Muscle layer of colon (tissue), 2 donors: ENCODE data around the gene CLPTM1L.

Experiments used
- H3K27ac ChIP-seq: one replicate; pipeline ENCODE4 v1.7.0; 2013; ENCODE audit warnings: low read depth, mild to moderate bottlenecking, low read length, moderate library complexity
- H3K27me3 ChIP-seq, 2 donors: one replicate each; pipeline ENCODE4 v1.7.0; 2013; ENCODE audit warnings: low read length in 2 of 2, mild to moderate bottlenecking in 2 of 2; ENCODE audit not compliant: insufficient read depth in 2 of 2, control insufficient read depth in 1 of 2
- H3K36me3 ChIP-seq: one replicate; pipeline ENCODE4 v1.7.0; 2013; ENCODE audit warnings: mild to moderate bottlenecking, low read length; ENCODE audit not compliant: insufficient read depth
- H3K4me1 ChIP-seq: one replicate; pipeline ENCODE4 v1.7.0; 2013; ENCODE audit warnings: mild to moderate bottlenecking, low read length; ENCODE audit not compliant: insufficient read depth
- H3K4me3 ChIP-seq, 2 donors: one replicate each; pipeline ENCODE4 v1.7.0; 2013; ENCODE audit warnings: low read length in 2 of 2, low read depth in 1 of 2, mild to moderate bottlenecking in 1 of 2, moderate library complexity in 1 of 2
- H3K9ac ChIP-seq: one replicate; pipeline ENCODE4 v1.7.0; 2013; ENCODE audit warnings: low read length
- H3K9me3 ChIP-seq: one replicate; pipeline ENCODE4 v1.7.0; 2013; ENCODE audit warnings: mild to moderate bottlenecking, low read length
- donor health status: abdominal sarcoma.
- donor health status: Adenocarcinoma of cecum.

The CLPTM1L gene

GRCh38 chr5:1344975-1345838 is at the start of gene CLPTM1L:
Gene CLPTM1L, minus strand, starts transcription at chr5:1345099. Its CDS starts 258 bp downstream, at chr5:1344841.
- Histone ChIP-seq H3K27me3 (no peaks in the 10 kb centered on the region), H3K9me3 (no peaks in the 10 kb centered on the region), H3K4me1 (peaks cover 22% of the 10 kb centered on the region), H3K9ac (peak within 1 kb of the TSS; percentile 95), H3K4me3 (peak within 1 kb of the TSS; percentile 84 to 89), H3K27ac (peak within 1 kb of the TSS; percentile 95), H3K36me3 (peaks cover 24% of the 10 kb centered on the region)

GRCh38 chr5:1393571-1394501 is 48.9 kb upstream of the CLPTM1L start:
- H3K9me3 ChIP-seq = no peaks in the 10 kb centered on the region
- peaks cover 10 to 36% of the 10 kb centered on the region in 2 donors for H3K27me3 ChIP-seq
- no peak overlapping the region for H3K9ac ChIP-seq
- H3K4me3 ChIP-seq = no peak overlapping the region
- no peaks in the 10 kb centered on the region for H3K36me3 ChIP-seq
- H3K4me1 ChIP-seq = no peaks in the 10 kb centered on the region
- H3K27ac ChIP-seq = no peak overlapping the region

- H3K27me3 ChIP-seq = peaks cover 10 to 36% of the 10 kb centered on the region in 2 donors
- no peak overlapping the region for H3K9ac ChIP-seq
- H3K36me3 ChIP-seq = no peaks in the 10 kb centered on the region
- H3K4me3 ChIP-seq = no peak overlapping the region
- H3K27ac ChIP-seq = no peak overlapping the region
- H3K4me1 ChIP-seq = no peaks in the 10 kb centered on the region
- no peaks in the 10 kb centered on the region for H3K9me3 ChIP-seq
These were observed 48.1 kb upstream of the CLPTM1L start for GRCh38 chr5:1392801-1393565.

DNA sequence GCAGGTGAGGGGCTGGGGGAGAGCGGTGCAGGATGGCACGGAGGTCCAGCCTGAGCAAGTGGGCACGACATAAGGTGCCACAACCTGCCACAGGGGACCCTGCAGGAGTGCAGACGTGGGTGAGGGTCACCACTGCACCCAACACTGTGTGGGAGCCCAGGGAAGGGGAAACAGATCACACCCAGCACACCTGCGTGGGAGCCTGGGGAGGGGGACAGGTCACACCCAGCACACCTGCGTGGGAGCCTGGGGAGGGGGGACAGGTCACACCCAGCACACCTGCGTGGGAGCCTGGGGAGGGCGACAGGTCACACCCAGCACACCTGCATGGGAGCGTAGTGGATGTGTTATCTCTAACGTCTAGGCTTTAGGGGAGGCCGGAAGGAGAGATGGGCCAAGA is 47.4 kb upstream of the CLPTM1L start:
- H3K27ac ChIP-seq = no peak overlapping the region
- peaks cover 10 to 36% of the 10 kb centered on the region in 2 donors for H3K27me3 ChIP-seq
- H3K4me3 ChIP-seq = no peak overlapping the region

DNA sequence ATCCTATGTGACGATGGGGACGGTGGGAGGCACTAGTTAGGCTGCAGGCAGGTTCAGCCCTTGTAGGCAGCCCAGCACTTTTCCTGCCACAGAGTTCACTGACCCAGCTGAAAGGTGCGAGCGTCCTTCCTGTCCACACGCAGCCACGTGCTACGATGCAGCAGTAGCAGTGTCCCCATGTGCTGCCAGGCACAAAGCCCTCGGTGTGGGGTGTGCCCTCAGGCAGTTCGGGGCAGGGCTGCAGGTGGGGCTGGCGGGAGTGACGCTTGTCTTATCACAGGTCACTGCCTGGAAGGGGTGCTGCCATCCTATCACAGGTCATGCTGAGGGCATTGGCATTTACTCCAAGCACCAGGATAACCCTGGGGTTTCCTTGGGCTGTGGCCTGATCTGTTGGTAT is 46.8 kb upstream of the CLPTM1L start:
- Histone ChIP-seq H3K27me3 (peaks cover 10 to 37% of the 10 kb centered on the region in 2 donors), H3K9me3 (no peaks in the 10 kb centered on the region)

More for the DNA sequence above, 47.4 kb upstream of the CLPTM1L start:
- Histone ChIP-seq H3K9me3 (no peaks in the 10 kb centered on the region), H3K36me3 (no peaks in the 10 kb centered on the region), H3K9ac (no peak overlapping the region), H3K4me1 (no peaks in the 10 kb centered on the region)

GRCh38 chr5:1390861-1391600 is 46.1 kb upstream of the CLPTM1L start:
- H3K9me3 ChIP-seq = no peaks in the 10 kb centered on the region
- no peaks in the 10 kb centered on the region for H3K4me1 ChIP-seq
- no peak overlapping the region for H3K4me3 ChIP-seq
- H3K36me3 ChIP-seq = no peaks in the 10 kb centered on the region
- no peak overlapping the region for H3K27ac ChIP-seq
- peaks cover 10 to 40% of the 10 kb centered on the region in 2 donors for H3K27me3 ChIP-seq
- H3K9ac ChIP-seq = no peak overlapping the region

More for the DNA sequence above, 46.8 kb upstream of the CLPTM1L start:
- H3K36me3 ChIP-seq = no peaks in the 10 kb centered on the region
- H3K27ac ChIP-seq = no peak overlapping the region
- no peak overlapping the region for H3K9ac ChIP-seq
- no peaks in the 10 kb centered on the region for H3K4me1 ChIP-seq
- H3K4me3 ChIP-seq = no peak overlapping the region

DNA sequence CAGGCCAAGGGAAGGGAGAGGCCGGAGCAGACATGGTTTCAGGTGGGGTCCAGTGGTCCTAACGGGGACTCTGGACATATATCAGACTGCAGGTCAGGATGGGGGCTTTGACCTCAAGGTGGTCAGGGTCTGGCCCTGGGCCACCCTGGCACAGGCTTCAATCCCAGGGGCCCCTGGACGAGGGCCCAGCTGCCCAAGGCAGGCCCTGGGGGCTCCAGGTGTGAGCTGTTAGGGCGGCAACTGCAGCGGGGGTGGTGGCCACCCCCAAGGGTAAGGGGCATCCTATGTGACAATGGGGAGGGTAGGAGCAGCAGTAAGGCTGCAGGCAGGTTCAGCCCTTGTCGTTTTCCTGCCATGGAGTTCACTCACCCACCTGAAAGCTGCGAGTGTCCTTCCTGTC is 45.4 kb upstream of the CLPTM1L start:
- Histone ChIP-seq H3K9me3 (no peaks in the 10 kb centered on the region), H3K4me1 (no peaks in the 10 kb centered on the region), H3K36me3 (no peaks in the 10 kb centered on the region), H3K27ac (no peak overlapping the region), H3K9ac (no peak overlapping the region), H3K4me3 (no peak overlapping the region), H3K27me3 (peaks cover 10 to 39% of the 10 kb centered on the region in 2 donors)

- Histone ChIP-seq H3K27ac (no peak overlapping the region), H3K27me3 (peaks cover 0 to 24% of the 10 kb centered on the region in 2 donors), H3K4me1 (no peaks in the 10 kb centered on the region), H3K9me3 (no peaks in the 10 kb centered on the region), H3K9ac (no peak overlapping the region), H3K4me3 (no peak overlapping the region), H3K36me3 (no peaks in the 10 kb centered on the region)
These were observed 43.6 kb upstream of the CLPTM1L start for GRCh38 chr5:1388383-1388967.

- H3K4me3 ChIP-seq = no peak overlapping the region
- no peak overlapping the region for H3K9ac ChIP-seq
- no peaks in the 10 kb centered on the region for H3K36me3 ChIP-seq
- no peaks in the 10 kb centered on the region for H3K9me3 ChIP-seq
- peaks cover 0 to 21% of the 10 kb centered on the region in 2 donors for H3K27me3 ChIP-seq
- no peaks in the 10 kb centered on the region for H3K4me1 ChIP-seq
- H3K27ac ChIP-seq = no peak overlapping the region
These were observed 43.0 kb upstream of the CLPTM1L start for GRCh38 chr5:1387876-1388275.

DNA sequence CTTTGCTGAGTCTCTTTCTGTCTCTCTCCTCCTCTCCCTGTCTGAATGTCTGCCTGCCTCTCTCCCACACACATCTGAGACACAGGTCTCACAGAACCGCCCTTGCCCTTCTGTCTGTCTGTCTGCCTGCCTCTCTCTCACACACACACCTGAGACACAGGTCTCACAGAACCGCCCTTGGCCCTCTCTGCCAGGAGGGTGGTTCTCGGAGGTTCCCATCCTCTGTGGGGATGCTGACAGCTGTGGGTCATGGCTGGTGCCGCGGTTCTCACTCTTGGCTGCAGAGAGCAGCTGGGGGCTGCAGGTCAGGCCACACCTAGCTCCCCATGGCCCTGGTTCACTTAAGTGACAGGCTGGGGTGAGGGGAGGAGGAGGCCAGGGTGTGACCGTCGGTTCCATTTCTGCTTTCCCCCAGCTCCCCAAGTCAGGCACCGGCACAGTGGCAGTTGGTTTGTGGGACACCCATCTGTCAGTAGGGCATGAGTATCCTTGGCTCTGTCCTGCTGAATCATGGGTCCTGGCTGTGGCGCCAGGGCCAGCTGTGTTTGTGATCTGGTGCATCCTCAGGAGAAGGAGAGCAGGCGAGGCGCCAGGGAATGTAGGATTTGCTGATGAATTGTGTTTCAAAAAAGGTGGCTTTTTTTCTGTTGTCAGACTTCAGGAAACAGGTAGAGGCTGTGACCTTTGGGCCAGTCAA is 42.3 kb upstream of the CLPTM1L start:
- no peak overlapping the region for H3K9ac ChIP-seq
- no peak overlapping the region for H3K4me3 ChIP-seq
- H3K9me3 ChIP-seq = no peaks in the 10 kb centered on the region
- no peaks in the 10 kb centered on the region for H3K36me3 ChIP-seq
- no peaks in the 10 kb centered on the region for H3K4me1 ChIP-seq
- peaks cover 0 to 19% of the 10 kb centered on the region in 2 donors for H3K27me3 ChIP-seq
- no peak overlapping the region for H3K27ac ChIP-seq
